ENCODE measurements around the gene SOCS7.

The SOCS7 gene

GRCh38 chr17:38428112-38428642 lies 76.5 kb downstream of the SOCS7 start, which contains the start of gene ARHGAP23:
ARHGAP23 (plus strand) TSS chr17:38428464; CDS start chr17:38428486, 22 bp downstream.
- Histone ChIP-seq H3K27ac (ENCODE audit: low read depth, low read length) (no peak within 1 kb of the TSS), H3K4me1 (ENCODE audit: control insufficient read depth, low read length) (peaks cover 15% of the 10 kb centered on the region), H3K27me3 (ENCODE audit: control insufficient read depth, low read length) (peaks cover 54% of the 10 kb centered on the region), H3K4me3 (ENCODE audit: low read length) (peak within 1 kb of the TSS; percentile 65), H3F3A (ENCODE audit: control insufficient read depth, insufficient read depth) (no peaks in the 10 kb centered on the region), H3K9me2 (replicated peaks; ENCODE audit: control insufficient read depth, low read length) (no peaks in the 10 kb centered on the region), H3K4me2 (ENCODE audit: low read length) (peak within 1 kb of the TSS; percentile 82), H4K20me1 (ENCODE audit: control insufficient read depth, insufficient read depth, low read depth, low read length) (no peaks in the 10 kb centered on the region), H3K36me3 (ENCODE audit: control insufficient read depth, low read length) (no peaks in the 10 kb centered on the region), H3K79me2 (ENCODE audit: control insufficient read depth, low read length) (no peaks in the 10 kb centered on the region), H3K9me3 (ENCODE audit: control insufficient read depth, insufficient read depth, low read length) (no peaks in the 10 kb centered on the region)
- TF ChIP-seq CTCF (IDR thresholded peaks at IDR 0.05; ENCODE audit: low read depth, low read length, poor library complexity, severe bottlenecking) = no peak
- TF ChIP-seq EZH2phosphoT487 (IDR thresholded peaks at IDR 0.05; ENCODE audit: borderline replicate concordance, low read length) = no peak

GRCh38 chr17:38428643-38429371 lies 77.2 kb downstream of the SOCS7 start:
- no peak overlapping the region for H3K27ac ChIP-seq (ENCODE audit: low read depth, low read length)
- H3K4me3 ChIP-seq (ENCODE audit: low read length) = peak overlapping the region; percentile 29; the same call in 1 of the 2 replicates
- H3K4me2 ChIP-seq (ENCODE audit: low read length) = peak overlapping the region; percentile 82
- no peaks in the 10 kb centered on the region for H3K9me2 ChIP-seq (replicated peaks; ENCODE audit: control insufficient read depth, low read length)
- TF ChIP-seq EZH2phosphoT487 (IDR thresholded peaks at IDR 0.05; ENCODE audit: borderline replicate concordance, low read length) (peak; percentile 97), CTCF (IDR thresholded peaks at IDR 0.05; ENCODE audit: low read depth, low read length, poor library complexity, severe bottlenecking) (no peak)
- H4K20me1 ChIP-seq (ENCODE audit: control insufficient read depth, insufficient read depth, low read depth, low read length) = no peaks in the 10 kb centered on the region
- H3K27me3 ChIP-seq (ENCODE audit: control insufficient read depth, low read length) = peaks cover 54% of the 10 kb centered on the region
- H3F3A ChIP-seq (ENCODE audit: control insufficient read depth, insufficient read depth) = no peaks in the 10 kb centered on the region
- H3K79me2 ChIP-seq (ENCODE audit: control insufficient read depth, low read length) = no peaks in the 10 kb centered on the region
- H3K36me3 ChIP-seq (ENCODE audit: control insufficient read depth, low read length) = no peaks in the 10 kb centered on the region
- peaks cover 15% of the 10 kb centered on the region for H3K4me1 ChIP-seq (ENCODE audit: control insufficient read depth, low read length)
- no peaks in the 10 kb centered on the region for H3K9me3 ChIP-seq (ENCODE audit: control insufficient read depth, insufficient read depth, low read length)

GRCh38 chr17:38429476-38430100 lies 77.9 kb downstream of the SOCS7 start:
- no peaks in the 10 kb centered on the region for H3K79me2 ChIP-seq (ENCODE audit: control insufficient read depth, low read length)

More at GRCh38 chr17:38429476-38430100, 77.9 kb downstream of the SOCS7 start:
- Histone ChIP-seq H3K4me2 (ENCODE audit: low read length) (no peak overlapping the region), H4K20me1 (ENCODE audit: control insufficient read depth, insufficient read depth, low read depth, low read length) (no peaks in the 10 kb centered on the region), H3K27me3 (ENCODE audit: control insufficient read depth, low read length) (peaks cover 54% of the 10 kb centered on the region), H3K4me1 (ENCODE audit: control insufficient read depth, low read length) (peaks cover 15% of the 10 kb centered on the region), H3K4me3 (ENCODE audit: low read length) (no peak overlapping the region), H3K9me2 (replicated peaks; ENCODE audit: control insufficient read depth, low read length) (no peaks in the 10 kb centered on the region), H3F3A (ENCODE audit: control insufficient read depth, insufficient read depth) (no peaks in the 10 kb centered on the region), H3K36me3 (ENCODE audit: control insufficient read depth, low read length) (no peaks in the 10 kb centered on the region), H3K9me3 (ENCODE audit: control insufficient read depth, insufficient read depth, low read length) (no peaks in the 10 kb centered on the region), H3K27ac (ENCODE audit: low read depth, low read length) (no peak overlapping the region)
- TF ChIP-seq CTCF (IDR thresholded peaks at IDR 0.05; ENCODE audit: low read depth, low read length, poor library complexity, severe bottlenecking) (no peak), EZH2phosphoT487 (IDR thresholded peaks at IDR 0.05; ENCODE audit: borderline replicate concordance, low read length) (no peak)
